Astrocyte (in vitro differentiated cells and primary cell): ENCODE results near the gene DIO3. TPM values are rescaled to one million over a fixed set of nuclear protein-coding genes. Genes with fewer than 3 reads are reported as not detected.

ENCODE experiments used
- DNase-seq: peaks from one replicate; pipeline ENCODE4 v3.0.0-alpha.2; 2010; ENCODE audit warnings: low read depth
- FAIRE-seq: peaks from 2 replicates; lab custom pipeline; 2011; peaks lifted over from hg19 to GRCh38; lab: Jason Lieb, UNC
- H2AFZ ChIP-seq: 2 replicates; pipeline ENCODE4 v1.6.0; 2012; ENCODE audit warnings: low read depth, low read length, inconsistent platforms
- H3K27ac ChIP-seq: 2 replicates; pipeline ENCODE4 v1.5.1; 2011; ENCODE audit warnings: low read depth, low read length, inconsistent platforms
- H3K27me3 ChIP-seq: 2 replicates; pipeline ENCODE4 v1.6.0; 2011; ENCODE audit warnings: low read length, inconsistent platforms; ENCODE audit not compliant: insufficient read depth
- H3K36me3 ChIP-seq: 2 replicates; pipeline ENCODE4 v1.5.1; 2011; ENCODE audit warnings: low read length, inconsistent platforms; ENCODE audit not compliant: insufficient read depth
- H3K4me1 ChIP-seq: 2 replicates; pipeline ENCODE4 v1.5.1; 2011; ENCODE audit warnings: low read length, inconsistent platforms; ENCODE audit not compliant: insufficient read depth
- H3K4me2 ChIP-seq: 2 replicates; pipeline ENCODE4 v1.6.0; 2012; ENCODE audit warnings: low read length, inconsistent platforms
- H3K4me3 ChIP-seq: 2 replicates; pipeline ENCODE4 v1.5.1; 2011; ENCODE audit warnings: low read depth, mild to moderate bottlenecking, low read length, inconsistent platforms; ENCODE audit not compliant: insufficient read depth
- H3K79me2 ChIP-seq: 2 replicates; pipeline ENCODE4 v1.6.0; 2012; ENCODE audit warnings: mild to moderate bottlenecking, low read length, inconsistent platforms; ENCODE audit not compliant: insufficient read depth
- H3K9ac ChIP-seq: 2 replicates; pipeline ENCODE4 v1.6.0; 2012; ENCODE audit warnings: mild to moderate bottlenecking, low read length, inconsistent platforms
- H3K9me3 ChIP-seq: 2 replicates; pipeline ENCODE4 v1.5.1; 2012; ENCODE audit warnings: low read depth, mild to moderate bottlenecking, low read length, inconsistent platforms; ENCODE audit not compliant: insufficient read depth
- H4K20me1 ChIP-seq: 2 replicates; pipeline ENCODE4 v1.6.0; 2012; ENCODE audit warnings: low read length, inconsistent platforms; ENCODE audit not compliant: insufficient read depth
- H3K27ac Mint-ChIP-seq: one replicate; pipeline ENCODE4 v1.8.0; 2021; ENCODE audit warnings: mild to moderate bottlenecking, mixed read lengths; ENCODE audit not compliant: unreplicated experiment
- H3K27me3 Mint-ChIP-seq: one replicate; pipeline ENCODE4 v1.8.0; 2021; ENCODE audit warnings: low read depth, mixed read lengths; ENCODE audit not compliant: unreplicated experiment
- H3K36me3 Mint-ChIP-seq: one replicate; pipeline ENCODE4 v1.8.0; 2021; ENCODE audit warnings: low read depth, mixed read lengths; ENCODE audit not compliant: unreplicated experiment
- H3K4me1 Mint-ChIP-seq: one replicate; pipeline ENCODE4 v1.8.0; 2021; ENCODE audit warnings: low read depth, mixed read lengths; ENCODE audit not compliant: unreplicated experiment
- H3K4me3 Mint-ChIP-seq: one replicate; pipeline ENCODE4 v1.8.0; 2021; ENCODE audit warnings: mild to moderate bottlenecking, moderate library complexity, mixed read lengths; ENCODE audit not compliant: unreplicated experiment
- H3K9me3 Mint-ChIP-seq: one replicate; pipeline ENCODE4 v1.8.0; 2021; ENCODE audit warnings: mild to moderate bottlenecking, mixed read lengths; ENCODE audit not compliant: unreplicated experiment
- CTCF ChIP-seq: IDR thresholded peaks from 2 replicates; pipeline ENCODE4 v1.5.1; 2011; ENCODE audit warnings: low read depth, mild to moderate bottlenecking, inconsistent platforms, low read length, moderate library complexity; ENCODE audit not compliant: insufficient read depth
- EZH2 ChIP-seq: IDR thresholded peaks from 2 replicates; pipeline ENCODE4 v1.6.1; 2012; ENCODE audit warnings: mild to moderate bottlenecking, low read length, inconsistent platforms; ENCODE audit not compliant: insufficient read depth
- total RNA-seq: library from RNA; stranded (reverse); gene quantifications from 2 replicates; pipeline ENCODE4 v1.2.1, GENCODE V29; 2021

The DIO3 gene
- total RNA-seq, 1 donor from 2014 or later, result 0.79 TPM

DNA sequence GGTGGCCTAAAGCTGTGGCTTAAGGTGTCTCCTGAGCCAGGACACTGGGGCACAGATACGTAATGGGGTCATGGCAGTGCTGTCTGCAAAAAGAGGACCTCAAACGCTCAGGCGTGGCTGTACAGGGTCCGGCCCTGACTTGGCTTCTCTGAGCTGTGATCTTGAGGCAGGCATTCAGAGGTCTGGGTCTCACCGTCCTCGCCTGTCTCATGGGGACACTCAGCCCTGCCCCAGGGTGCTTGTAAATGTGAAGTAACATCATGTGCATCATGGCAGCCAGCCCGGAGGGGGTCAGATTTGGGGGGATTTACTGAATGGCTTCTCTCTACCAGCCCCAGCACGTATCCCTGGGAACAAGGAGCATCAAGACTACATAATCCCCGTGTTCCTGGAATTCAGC, 28.8 kb downstream of the DIO3 start:
- Histone ChIP-seq H3K4me2 (no peak overlapping the region), H2AFZ (no peak overlapping the region), H3K27me3 (no peaks in the 10 kb centered on the region), H3K9me3 (no peaks in the 10 kb centered on the region), H3K36me3 (no peaks in the 10 kb centered on the region), H4K20me1 (no peaks in the 10 kb centered on the region), H3K9ac (no peak overlapping the region), H3K27ac (no peak overlapping the region), H3K4me1 (peaks cover 6% of the 10 kb centered on the region), H3K4me3 (no peak overlapping the region), H3K79me2 (no peaks in the 10 kb centered on the region)
- no peak for FAIRE-seq
- Mint-ChIP-seq H3K4me3 (no peak overlapping the region), H3K4me1 (peaks cover 2% of the 10 kb centered on the region), H3K27ac (no peak overlapping the region), H3K36me3 (no peaks in the 10 kb centered on the region), H3K9me3 (peaks cover 7% of the 10 kb centered on the region), H3K27me3 (peaks cover 60% of the 10 kb centered on the region)
- DNase-seq, result no peak
- TF ChIP-seq CTCF, result no peak
- no peak for TF ChIP-seq EZH2

GRCh38 chr14:101590616-101591015, 29.3 kb downstream of the DIO3 start:
- Mint-ChIP-seq H3K9me3 (peaks cover 10% of the 10 kb centered on the region), H3K4me1 (peaks cover 2% of the 10 kb centered on the region), H3K4me3 (no peak overlapping the region), H3K27ac (no peak overlapping the region), H3K27me3 (peaks cover 57% of the 10 kb centered on the region), H3K36me3 (no peaks in the 10 kb centered on the region)
- TF ChIP-seq EZH2 (no peak), CTCF (no peak)
- no peaks in the 10 kb centered on the region for H3K9me3 ChIP-seq
- DNase-seq (no peak), FAIRE-seq (no peak)
- no peaks in the 10 kb centered on the region for H3K27me3 ChIP-seq
- H3K4me3 ChIP-seq, result no peak overlapping the region
- H3K79me2 ChIP-seq, result no peaks in the 10 kb centered on the region
- H3K4me2 ChIP-seq, result no peak overlapping the region
- H3K36me3 ChIP-seq, result no peaks in the 10 kb centered on the region
- no peak overlapping the region for H3K27ac ChIP-seq
- peaks cover 6% of the 10 kb centered on the region for H3K4me1 ChIP-seq
- H4K20me1 ChIP-seq, result no peaks in the 10 kb centered on the region
- H2AFZ ChIP-seq, result no peak overlapping the region
- H3K9ac ChIP-seq, result no peak overlapping the region

DNA sequence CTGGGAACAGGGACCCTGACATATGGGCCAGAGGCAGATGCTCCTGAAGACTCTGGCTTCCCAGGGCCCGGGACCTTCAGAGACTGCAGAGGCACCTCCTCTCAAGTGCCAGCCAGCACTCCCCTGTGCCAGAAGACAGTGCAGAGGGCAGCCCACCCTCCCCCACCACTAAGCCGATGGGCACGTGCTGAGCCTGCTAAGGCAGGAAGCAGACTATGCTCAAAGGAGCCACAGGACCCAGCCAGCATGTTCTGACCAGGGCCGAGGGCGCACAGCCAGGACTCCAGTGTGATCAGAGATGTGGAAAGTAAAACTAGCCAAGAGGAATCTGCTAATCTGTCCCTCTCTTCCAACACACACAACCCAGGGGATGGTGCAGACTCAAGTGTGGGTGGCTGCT, 29.8 kb downstream of the DIO3 start:
- no peak overlapping the region for H3K27ac ChIP-seq
- TF ChIP-seq EZH2, result no peak
- TF ChIP-seq CTCF, result no peak
- H3K27ac Mint-ChIP-seq, result no peak overlapping the region
- no peaks in the 10 kb centered on the region for H4K20me1 ChIP-seq
- H3K36me3 ChIP-seq, result no peaks in the 10 kb centered on the region
- peaks cover 54% of the 10 kb centered on the region for H3K27me3 Mint-ChIP-seq
- no peak for FAIRE-seq
- H3K9me3 Mint-ChIP-seq, result peaks cover 14% of the 10 kb centered on the region
- no peak overlapping the region for H3K4me3 Mint-ChIP-seq
- no peak overlapping the region for H3K9ac ChIP-seq
- H3K9me3 ChIP-seq, result no peaks in the 10 kb centered on the region
- H3K4me1 Mint-ChIP-seq, result peaks cover 2% of the 10 kb centered on the region
- peaks cover 6% of the 10 kb centered on the region for H3K4me1 ChIP-seq
- no peak overlapping the region for H3K4me3 ChIP-seq
- H3K4me2 ChIP-seq, result no peak overlapping the region
- no peaks in the 10 kb centered on the region for H3K79me2 ChIP-seq
- H3K36me3 Mint-ChIP-seq, result no peaks in the 10 kb centered on the region
- no peaks in the 10 kb centered on the region for H3K27me3 ChIP-seq
- no peak overlapping the region for H2AFZ ChIP-seq
- no peak for DNase-seq
